Sciatic nerve (tissue), 2 donors: Measurements from ENCODE around the gene NECTIN2. TPM values are rescaled to one million over a fixed set of nuclear protein-coding genes. Genes with fewer than 3 reads are reported as not detected.
"Not testable (repeated sequence)": the region's sequence is repeated elsewhere in the genome, so short reads cannot be mapped to it uniquely, and the experiment has no call there.

Experiments
- ATAC-seq: fragments of 200-7000 bp; cut with Tn5 transposase; one replicate; pipeline ENCODE4 v1.9.1; 2020; ENCODE audit warnings: mild to moderate bottlenecking, moderate library complexity
- DNase-seq: peaks from one replicate; pipeline ENCODE4 v3.0.0-alpha.2; 2020; ENCODE audit warnings: low spot score
- intact Hi-C: fragments of 100-400 bp; cut with DNase I; formaldehyde crosslinking; loops from one replicate; pipeline ENCODE4 v1.14.2; 2022
- total RNA-seq: library from RNA; stranded (reverse); fragmentation: NEBNext Ultra II Directional; extraction: Animal tissue kit (Norgen Biotek cat#: 25700); gene quantifications from one replicate; pipeline ENCODE4 v1.2.1, GENCODE V29; 2021
- donor health status: DM: no; HTN: no; CAD: no.
- donor health status: DM: no; HTN: no; CAD: no.

The NECTIN2 gene
- total RNA-seq, 1 donor from 2014 or later, result 115 TPM

GRCh38 chr19:44894052-44894400, 47.9 kb downstream of the NECTIN2 start:
- ATAC-seq (no peak), DNase-seq (no peak)
- intact Hi-C loops, result no loop called here

- DNase-seq (no peak), ATAC-seq (no peak)
- intact Hi-C loops, result no loop called here
Measured at GRCh38 chr19:44894946-44895345, 48.8 kb downstream of the NECTIN2 start.

GRCh38 chr19:44897835-44898234, 51.7 kb downstream of the NECTIN2 start:
- intact Hi-C loops, result no loop called here
- DNase-seq (no peak), ATAC-seq (no peak)

GRCh38 chr19:44900328-44901244, 54.5 kb downstream of the NECTIN2 start:
- DNase-seq (no peak), ATAC-seq (no peak)
- intact Hi-C loops, result loop anchor here (5.0 kb wide), 1 partner anchor 57 kb away; the partner anchor contains the start of gene CLPTM1

GRCh38 chr19:44903216-44903601, 57.1 kb downstream of the NECTIN2 start:
- no peak for DNase-seq
- peak; percentile 9 for ATAC-seq
- intact Hi-C loops, result loop anchor here (5.0 kb wide), 1 partner anchor 54 kb away; the partner anchor contains the start of gene CLPTM1

- peak; percentile 80 for ATAC-seq
- intact Hi-C loops, result loop anchor here (5.0 kb wide), 1 partner anchor 53 kb away; the partner anchor contains the start of gene CLPTM1
- peak; percentile 88 for DNase-seq
Measured at GRCh38 chr19:44903602-44904425, 57.7 kb downstream of the NECTIN2 start.

- ATAC-seq, result peak; percentile 4
- intact Hi-C loops, result loop anchor here (5.0 kb wide), 1 partner anchor 53 kb away; the partner anchor contains the start of gene CLPTM1
- no peak for DNase-seq
Measured at GRCh38 chr19:44904426-44904994, 58.4 kb downstream of the NECTIN2 start.

GRCh38 chr19:44905437-44906160, 59.5 kb downstream of the NECTIN2 start, which contains the start of gene APOE:
TSS of gene APOE (plus strand) at chr19:44905796. CDS start at chr19:44906625, 829 bp downstream.
- intact Hi-C loops, result no loop called here
- peak; percentile 42 for ATAC-seq
- DNase-seq, result no peak

GRCh38 chr19:44907613-44908012, 61.5 kb downstream of the NECTIN2 start:
- ATAC-seq (no peak), DNase-seq (no peak)
- intact Hi-C loops, result no loop called here

- intact Hi-C loops, result no loop called here
- DNase-seq (no peak), ATAC-seq (no peak)
Measured at GRCh38 chr19:44908074-44908835, 62.2 kb downstream of the NECTIN2 start.

GRCh38 chr19:44908836-44909261, 62.8 kb downstream of the NECTIN2 start:
- intact Hi-C loops, result no loop called here
- ATAC-seq (no peak), DNase-seq (no peak)

GRCh38 chr19:44909775-44910174, 63.7 kb downstream of the NECTIN2 start:
- DNase-seq (no peak), ATAC-seq (no peak)
- intact Hi-C loops, result no loop called here

- ATAC-seq, DNase-seq, intact Hi-C loops: not testable (repeated sequence)
Measured at GRCh38 chr19:44911896-44912295, 65.8 kb downstream of the NECTIN2 start.

- DNase-seq (peak; percentile 72), ATAC-seq (peak; percentile 53)
- intact Hi-C loops, result no loop called here
Measured at GRCh38 chr19:44912854-44913253, 66.8 kb downstream of the NECTIN2 start.

GRCh38 chr19:44913512-44914432, 67.7 kb downstream of the NECTIN2 start:
- ATAC-seq, DNase-seq, intact Hi-C loops: not testable (repeated sequence)

GRCh38 chr19:44914433-44915206, 68.5 kb downstream of the NECTIN2 start, which contains the start of gene APOC1:
TSS of gene APOC1 (plus strand) at chr19:44914608. CDS start at chr19:44914892, 284 bp downstream.
- ATAC-seq (peak; percentile 93), DNase-seq (peak; percentile 88)
- intact Hi-C loops, result not testable (repeated sequence)
